ENCODE measurements around the gene DICER1. TPM values are rescaled to one million over a fixed set of nuclear protein-coding genes. Genes with fewer than 3 reads are reported as not detected.

DICER1 gene
- total RNA-seq, 1 donor from 2014 or later, result 70.0 TPM

DNA sequence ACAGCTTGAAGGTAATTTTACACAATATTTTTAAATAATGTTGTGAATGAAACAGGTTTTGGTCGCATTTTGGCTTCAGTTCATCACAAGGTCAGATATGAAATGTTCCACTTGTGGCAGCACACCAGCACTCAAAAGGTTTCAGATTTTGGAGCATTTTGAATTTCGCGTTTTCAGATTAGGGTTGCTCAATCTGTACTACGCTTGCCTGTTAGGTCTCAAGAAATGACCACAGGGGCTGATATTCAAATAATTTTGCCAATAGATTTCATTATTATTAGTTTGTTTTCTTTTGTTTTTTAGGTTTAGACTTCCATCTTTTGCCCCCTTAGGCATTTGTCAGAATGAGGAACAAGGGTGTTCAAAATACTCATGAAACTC is 29.8 kb downstream of the DICER1 start:
- Mint-ChIP-seq H3K4me1 (peaks cover 65% of the 10 kb centered on the region), H3K27me3 (ENCODE audit: insufficient read depth, low read depth) (peaks cover 2% of the 10 kb centered on the region), H3K36me3 (peaks cover 34% of the 10 kb centered on the region), H3K4me3 (no peak overlapping the region), H3K27ac (no peak overlapping the region), H3K9me3 (no peaks in the 10 kb centered on the region)
- TF ChIP-seq, protein P1, sequence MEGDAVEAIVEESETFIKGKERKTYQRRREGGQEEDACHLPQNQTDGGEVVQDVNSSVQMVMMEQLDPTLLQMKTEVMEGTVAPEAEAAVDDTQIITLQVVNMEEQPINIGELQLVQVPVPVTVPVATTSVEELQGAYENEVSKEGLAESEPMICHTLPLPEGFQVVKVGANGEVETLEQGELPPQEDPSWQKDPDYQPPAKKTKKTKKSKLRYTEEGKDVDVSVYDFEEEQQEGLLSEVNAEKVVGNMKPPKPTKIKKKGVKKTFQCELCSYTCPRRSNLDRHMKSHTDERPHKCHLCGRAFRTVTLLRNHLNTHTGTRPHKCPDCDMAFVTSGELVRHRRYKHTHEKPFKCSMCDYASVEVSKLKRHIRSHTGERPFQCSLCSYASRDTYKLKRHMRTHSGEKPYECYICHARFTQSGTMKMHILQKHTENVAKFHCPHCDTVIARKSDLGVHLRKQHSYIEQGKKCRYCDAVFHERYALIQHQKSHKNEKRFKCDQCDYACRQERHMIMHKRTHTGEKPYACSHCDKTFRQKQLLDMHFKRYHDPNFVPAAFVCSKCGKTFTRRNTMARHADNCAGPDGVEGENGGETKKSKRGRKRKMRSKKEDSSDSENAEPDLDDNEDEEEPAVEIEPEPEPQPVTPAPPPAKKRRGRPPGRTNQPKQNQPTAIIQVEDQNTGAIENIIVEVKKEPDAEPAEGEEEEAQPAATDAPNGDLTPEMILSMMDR (IDR thresholded peaks at IDR 0.05), result no peak
- TF ChIP-seq EZH2phosphoT487 (IDR thresholded peaks at IDR 0.05), result no peak
- no peak for TF ChIP-seq EZH2 (IDR thresholded peaks at IDR 0.05)
- H3K27ac ChIP-seq, result no peak overlapping the region
- H3K79me2 ChIP-seq (ENCODE audit: low read depth), result peaks cover 14% of the 10 kb centered on the region
- DNase-seq (ENCODE audit: low spot score), result no peak
- no peak overlapping the region for H3K4me3 ChIP-seq
- no peaks in the 10 kb centered on the region for H3K27me3 ChIP-seq
- H3K36me3 ChIP-seq, result peaks cover 3% of the 10 kb centered on the region
- peaks cover 34% of the 10 kb centered on the region for H3K4me1 ChIP-seq
- no peaks in the 10 kb centered on the region for H3K9me3 ChIP-seq (ENCODE audit: low read depth)
- H2AFZ ChIP-seq (replicated peaks), result no peak overlapping the region
- H4K20me1 ChIP-seq (ENCODE audit: low read depth), result peaks cover 12% of the 10 kb centered on the region
- no peak overlapping the region for H3K4me2 ChIP-seq
- no peak overlapping the region for H3K9ac ChIP-seq
- peaks cover 15% of the 10 kb centered on the region for H3F3A ChIP-seq (ENCODE audit: low read depth)

DNA sequence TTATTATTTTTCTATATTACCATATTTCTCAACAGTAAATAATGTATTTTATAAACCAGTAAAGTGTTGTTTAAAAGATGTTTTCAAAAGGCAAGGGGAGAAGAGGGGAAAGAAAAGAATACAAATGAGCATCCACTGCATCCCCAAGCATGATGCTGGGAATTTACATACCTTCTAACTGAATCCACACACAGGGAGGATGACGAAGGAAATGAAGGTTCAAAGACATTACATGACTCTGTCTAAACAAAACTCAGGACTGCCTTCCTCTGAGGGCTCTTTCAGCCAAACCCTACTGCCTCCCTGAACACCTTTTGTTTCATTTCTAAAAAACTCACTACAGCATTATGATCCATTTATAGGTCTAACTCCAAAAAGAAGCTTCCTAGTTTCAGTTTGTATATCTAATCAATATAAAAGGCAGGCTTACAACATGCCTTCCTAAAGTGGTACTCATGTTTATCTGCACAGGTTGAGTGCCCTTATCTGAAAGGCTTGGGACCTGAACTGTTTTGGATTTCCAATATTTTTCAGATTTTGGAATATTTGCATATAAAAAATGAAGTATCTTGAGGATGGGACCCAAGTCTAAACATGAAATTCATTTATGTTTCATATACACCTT is 30.3 kb downstream of the DICER1 start:
- peaks cover 35% of the 10 kb centered on the region for H3K36me3 Mint-ChIP-seq
- Histone ChIP-seq H3K9ac (no peak overlapping the region), H3K27ac (no peak overlapping the region), H3K4me3 (no peak overlapping the region), H4K20me1 (ENCODE audit: low read depth) (peaks cover 12% of the 10 kb centered on the region), H3F3A (ENCODE audit: low read depth) (peaks cover 15% of the 10 kb centered on the region), H3K27me3 (no peaks in the 10 kb centered on the region), H3K4me2 (no peak overlapping the region), H3K4me1 (peaks cover 30% of the 10 kb centered on the region), H2AFZ (replicated peaks) (no peak overlapping the region), H3K36me3 (peaks cover under 1% of the 10 kb centered on the region), H3K9me3 (ENCODE audit: low read depth) (no peaks in the 10 kb centered on the region), H3K79me2 (ENCODE audit: low read depth) (peaks cover 10% of the 10 kb centered on the region)
- H3K4me3 Mint-ChIP-seq, result no peak overlapping the region
- no peak for DNase-seq (ENCODE audit: low spot score)
- H3K9me3 Mint-ChIP-seq, result no peaks in the 10 kb centered on the region
- H3K27ac Mint-ChIP-seq, result no peak overlapping the region
- peaks cover 65% of the 10 kb centered on the region for H3K4me1 Mint-ChIP-seq
- H3K27me3 Mint-ChIP-seq (ENCODE audit: insufficient read depth, low read depth), result peaks cover 2% of the 10 kb centered on the region
- TF ChIP-seq EZH2phosphoT487 (IDR thresholded peaks at IDR 0.05), result no peak
- no peak for TF ChIP-seq EZH2 (IDR thresholded peaks at IDR 0.05)

DNA sequence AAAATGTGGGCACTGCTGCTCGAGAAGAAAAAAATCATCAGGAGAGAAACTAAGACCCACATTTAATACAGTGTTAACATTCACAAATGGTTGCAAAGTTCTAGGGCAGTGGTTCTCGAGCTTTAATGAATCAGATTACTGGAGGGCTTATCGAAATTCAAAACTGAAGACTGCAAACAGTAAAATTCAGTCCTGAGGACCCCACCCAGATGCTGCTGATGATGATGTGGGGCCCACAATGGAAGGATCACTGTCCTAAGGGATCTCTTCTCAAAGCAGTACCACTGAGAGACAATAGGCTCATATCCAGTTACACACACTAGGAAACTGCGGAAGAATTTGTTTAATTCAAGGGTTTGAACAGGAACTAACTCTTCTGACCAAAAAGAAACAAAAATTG is 31.4 kb downstream of the DICER1 start:
- Mint-ChIP-seq H3K27ac (peak overlapping the region; percentile 77), H3K9me3 (no peaks in the 10 kb centered on the region), H3K27me3 (ENCODE audit: insufficient read depth, low read depth) (peaks cover 2% of the 10 kb centered on the region), H3K36me3 (peaks cover 36% of the 10 kb centered on the region), H3K4me1 (peaks cover 59% of the 10 kb centered on the region), H3K4me3 (no peak overlapping the region)
- H3K4me1 ChIP-seq, result peaks cover 30% of the 10 kb centered on the region
- H3K27ac ChIP-seq, result no peak overlapping the region
- H3K4me3 ChIP-seq, result no peak overlapping the region
- H3K4me2 ChIP-seq, result peak overlapping the region; percentile 54
- TF ChIP-seq EZH2phosphoT487 (IDR thresholded peaks at IDR 0.05) (no peak), EZH2 (IDR thresholded peaks at IDR 0.05) (no peak)
- TF ChIP-seq, protein P1 (IDR thresholded peaks at IDR 0.05), result no peak
- H3K79me2 ChIP-seq (ENCODE audit: low read depth), result peaks cover 6% of the 10 kb centered on the region
- DNase-seq (ENCODE audit: low spot score), result no peak
- no peak overlapping the region for H3K9ac ChIP-seq
- H3K27me3 ChIP-seq, result no peaks in the 10 kb centered on the region
- H3F3A ChIP-seq (ENCODE audit: low read depth), result peaks cover 15% of the 10 kb centered on the region
- no peaks in the 10 kb centered on the region for H3K36me3 ChIP-seq
- H2AFZ ChIP-seq (replicated peaks), result no peak overlapping the region
- H4K20me1 ChIP-seq (ENCODE audit: low read depth), result peaks cover 12% of the 10 kb centered on the region
- H3K9me3 ChIP-seq (ENCODE audit: low read depth), result no peaks in the 10 kb centered on the region

DNA sequence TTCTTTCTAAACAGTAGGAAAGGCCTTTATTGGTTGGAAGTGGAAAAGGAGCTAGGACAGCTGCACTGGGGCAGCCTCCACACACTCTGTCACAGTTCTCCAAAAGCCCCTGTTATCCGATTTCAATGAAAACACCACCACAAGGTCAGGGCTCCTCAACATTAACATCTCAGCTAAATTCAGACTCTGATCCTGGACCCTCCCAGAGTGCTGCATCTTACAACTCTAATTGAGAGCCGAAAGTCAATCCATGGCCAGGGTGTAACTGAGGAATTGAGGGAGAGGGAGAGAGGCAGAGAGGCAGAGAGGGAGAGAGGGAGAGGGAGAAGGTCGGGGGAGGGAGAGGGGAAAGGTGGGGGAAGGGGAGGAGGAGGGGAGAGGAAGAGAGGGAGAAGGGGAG is 32.1 kb downstream of the DICER1 start:
- Histone ChIP-seq H3K4me2 (no peak overlapping the region), H2AFZ (replicated peaks) (no peak overlapping the region), H3K79me2 (ENCODE audit: low read depth) (peaks cover 6% of the 10 kb centered on the region), H3K27me3 (no peaks in the 10 kb centered on the region), H3K27ac (peak overlapping the region; percentile 73), H3K9me3 (ENCODE audit: low read depth) (no peaks in the 10 kb centered on the region), H3K9ac (no peak overlapping the region), H3K36me3 (no peaks in the 10 kb centered on the region), H4K20me1 (ENCODE audit: low read depth) (peaks cover 12% of the 10 kb centered on the region), H3F3A (ENCODE audit: low read depth) (peaks cover 15% of the 10 kb centered on the region), H3K4me3 (no peak overlapping the region), H3K4me1 (peaks cover 35% of the 10 kb centered on the region)
- H3K4me3 Mint-ChIP-seq, result no peak overlapping the region
- H3K27ac Mint-ChIP-seq, result peak overlapping the region; percentile 76
- peaks cover 2% of the 10 kb centered on the region for H3K27me3 Mint-ChIP-seq (ENCODE audit: insufficient read depth, low read depth)
- H3K36me3 Mint-ChIP-seq, result peaks cover 36% of the 10 kb centered on the region
- DNase-seq (ENCODE audit: low spot score), result peak; percentile 33
- TF ChIP-seq EZH2phosphoT487 (IDR thresholded peaks at IDR 0.05) (no peak), EZH2 (IDR thresholded peaks at IDR 0.05) (no peak)
- TF ChIP-seq, protein P1 (IDR thresholded peaks at IDR 0.05), result no peak
- peaks cover 56% of the 10 kb centered on the region for H3K4me1 Mint-ChIP-seq
- H3K9me3 Mint-ChIP-seq, result no peaks in the 10 kb centered on the region

All from neural progenitor cell (in vitro differentiated cells).